Hepatocyte (in vitro differentiated cells): ENCODE data around the gene TMEM200B.

Experiments used
- EZH2 ChIP-seq: fragments of 200-600 bp; sonication (generic); IDR thresholded peaks from 2 replicates; pipeline ENCODE4 v1.6.1; 2016; ENCODE audit warnings: antibody characterized with exemption, mild to moderate bottlenecking, borderline replicate concordance
- EZH2phosphoT487 ChIP-seq: fragments of 200-600 bp; sonication (generic); IDR thresholded peaks from one replicate; pipeline ENCODE4 v1.6.1; 2018; ENCODE audit warnings: antibody characterized with exemption, mild to moderate bottlenecking, low read depth, moderate library complexity; ENCODE audit not compliant: unreplicated experiment, severe bottlenecking
- TF ChIP-seq, protein P1 (sequence below): fragments of 200-600 bp; sonication (generic); IDR thresholded peaks from 2 replicates; pipeline ENCODE4 v1.5.1; 2016; ENCODE audit warnings: antibody characterized with exemption, mild to moderate bottlenecking; ENCODE audit not compliant: poor library complexity

DNA sequence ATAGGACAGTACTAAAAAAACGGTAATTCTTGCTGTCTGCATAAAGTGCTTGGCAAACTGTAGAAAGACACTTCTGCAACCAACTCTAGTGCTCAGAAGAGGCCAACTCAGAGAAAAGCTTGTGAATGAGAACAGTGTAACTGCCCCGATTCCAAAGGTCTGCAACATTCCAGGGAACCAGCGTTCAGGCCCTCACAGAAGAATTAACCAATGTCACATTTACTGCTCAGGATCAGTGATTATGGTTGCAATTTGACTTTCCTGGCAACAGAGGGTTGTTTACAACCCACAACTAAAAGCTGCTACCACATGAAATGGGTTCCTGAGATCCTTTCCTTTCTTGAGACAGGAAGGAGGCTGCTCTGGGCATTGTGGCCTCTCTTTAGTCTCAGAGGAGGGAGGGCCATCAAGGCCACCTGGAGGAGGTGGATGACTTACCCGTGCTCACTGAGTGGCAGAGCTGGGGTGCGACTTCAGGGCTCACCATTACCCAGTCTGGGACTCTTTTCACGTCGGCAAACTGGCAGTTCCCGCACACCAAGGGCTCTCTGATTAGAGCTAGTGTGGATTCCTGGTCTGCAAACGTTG lies 42.7 kb upstream of the TMEM200B start:
- TF ChIP-seq, protein P1, sequence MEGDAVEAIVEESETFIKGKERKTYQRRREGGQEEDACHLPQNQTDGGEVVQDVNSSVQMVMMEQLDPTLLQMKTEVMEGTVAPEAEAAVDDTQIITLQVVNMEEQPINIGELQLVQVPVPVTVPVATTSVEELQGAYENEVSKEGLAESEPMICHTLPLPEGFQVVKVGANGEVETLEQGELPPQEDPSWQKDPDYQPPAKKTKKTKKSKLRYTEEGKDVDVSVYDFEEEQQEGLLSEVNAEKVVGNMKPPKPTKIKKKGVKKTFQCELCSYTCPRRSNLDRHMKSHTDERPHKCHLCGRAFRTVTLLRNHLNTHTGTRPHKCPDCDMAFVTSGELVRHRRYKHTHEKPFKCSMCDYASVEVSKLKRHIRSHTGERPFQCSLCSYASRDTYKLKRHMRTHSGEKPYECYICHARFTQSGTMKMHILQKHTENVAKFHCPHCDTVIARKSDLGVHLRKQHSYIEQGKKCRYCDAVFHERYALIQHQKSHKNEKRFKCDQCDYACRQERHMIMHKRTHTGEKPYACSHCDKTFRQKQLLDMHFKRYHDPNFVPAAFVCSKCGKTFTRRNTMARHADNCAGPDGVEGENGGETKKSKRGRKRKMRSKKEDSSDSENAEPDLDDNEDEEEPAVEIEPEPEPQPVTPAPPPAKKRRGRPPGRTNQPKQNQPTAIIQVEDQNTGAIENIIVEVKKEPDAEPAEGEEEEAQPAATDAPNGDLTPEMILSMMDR: no peak
- TF ChIP-seq EZH2 (no peak), EZH2phosphoT487 (no peak)
